ENCODE measurements around the gene FAAP100.
"Not testable (repeated sequence)": the region's sequence is repeated elsewhere in the genome, so short reads cannot be mapped to it uniquely, and the experiment has no call there.

The FAAP100 gene

GRCh38 chr17:81536299-81537290 is 15.6 kb downstream of the FAAP100 start:
- no peak for DNase-seq

- no peak for DNase-seq
Measured at GRCh38 chr17:81535480-81536298, 16.5 kb downstream of the FAAP100 start.

GRCh38 chr17:81535007-81535328 is 17.2 kb downstream of the FAAP100 start:
- no peak for DNase-seq

GRCh38 chr17:81534157-81535006 is 17.8 kb downstream of the FAAP100 start:
- DNase-seq = no peak

- no peak for DNase-seq
Measured at GRCh38 chr17:81533339-81534141, 18.6 kb downstream of the FAAP100 start.

GRCh38 chr17:81532490-81533287 is 19.5 kb downstream of the FAAP100 start:
- DNase-seq = no peak

- DNase-seq = not testable (repeated sequence)
Measured at GRCh38 chr17:81531998-81532404, 20.2 kb downstream of the FAAP100 start.

GRCh38 chr17:81531013-81531412 is 21.1 kb downstream of the FAAP100 start:
- DNase-seq = not testable (repeated sequence)

- DNase-seq = no peak
Measured at GRCh38 chr17:81529437-81529803, 22.7 kb downstream of the FAAP100 start.

- DNase-seq = no peak
Measured at GRCh38 chr17:81528651-81529436, 23.3 kb downstream of the FAAP100 start.

GRCh38 chr17:81528384-81528650 is 23.8 kb downstream of the FAAP100 start:
- no peak for DNase-seq

GRCh38 chr17:81527591-81528383 is 24.4 kb downstream of the FAAP100 start, which contains the start of gene FSCN2:
Gene FSCN2 (plus strand): TSS chr17:81528377. CDS start chr17:81528532, 155 bp downstream.
- DNase-seq = no peak

- no peak for DNase-seq
Measured at GRCh38 chr17:81526662-81527571, 25.2 kb downstream of the FAAP100 start.

GRCh38 chr17:81524865-81525159 is 27.3 kb downstream of the FAAP100 start:
- no peak for DNase-seq

- no peak for DNase-seq
Measured at GRCh38 chr17:81524039-81524864, 27.9 kb downstream of the FAAP100 start.

GRCh38 chr17:81523402-81524038 is 28.6 kb downstream of the FAAP100 start:
- peak; percentile 51 for DNase-seq
